K562 (cell line): Measurements from ENCODE around the gene NELL1. TPM values are rescaled to one million over a fixed set of nuclear protein-coding genes. Genes with fewer than 3 reads are reported as not detected.

ENCODE experiments used
- DDX20 ChIP-seq: fragments of 450-650 bp; IDR thresholded peaks from 2 replicates; pipeline ENCODE4 v1.6.1; 2016; ENCODE audit warnings: missing genetic modification characterization, low read depth, mild to moderate bottlenecking, missing compliant biosample characterization, moderate library complexity
- IFI16 ChIP-seq: fragments of 250-450 bp; sonication (Bioruptor Pico); IDR thresholded peaks from 2 replicates; pipeline ENCODE4 v2.1.2; 2022; ENCODE audit warnings: mild to moderate bottlenecking, inconsistent platforms
- JUND ChIP-seq, 2 experiments: IDR thresholded peaks; 2 replicates in 1 of 2; 3 replicates in 1 of 2; pipeline ENCODE4 v1.6.1; 2011; ENCODE audit warnings: borderline replicate concordance in 2 of 2, low read depth in 2 of 2, low read length in 2 of 2, improper control_type of control experiment in 1 of 2, missing biosample characterization in 1 of 2, missing genetic modification characterization in 1 of 2, missing genetic modification reagents in 1 of 2
- KLF6 ChIP-seq: fragments of 250-450 bp; sonication (Bioruptor Pico); IDR thresholded peaks from 2 replicates; pipeline ENCODE4 v1.4.0; 2020; ENCODE audit warnings: mild to moderate bottlenecking, moderate library complexity, borderline replicate concordance
- MTA1 ChIP-seq: fragments of 450-650 bp; IDR thresholded peaks from 2 replicates; pipeline ENCODE4 v1.6.1; 2017; ENCODE audit warnings: borderline replicate concordance
- NUFIP1 ChIP-seq: fragments of 450-650 bp; IDR thresholded peaks from 2 replicates; pipeline ENCODE4 v1.6.1; 2018; ENCODE audit not compliant: partially characterized antibody
- PCBP2 ChIP-seq: fragments of 200-400 bp; formaldehyde crosslinking; IDR thresholded peaks from 2 replicates; pipeline ENCODE4 v1.6.1; 2018; ENCODE audit warnings: low read length, low read depth, mild to moderate bottlenecking, moderate library complexity; ENCODE audit not compliant: poor library complexity, severe bottlenecking
- ZNF586 ChIP-seq: fragments of 450-650 bp; formaldehyde crosslinking; conservative IDR thresholded peaks from 2 replicates; pipeline ENCODE4 v1.4.0; 2020; ENCODE audit warnings: mild to moderate bottlenecking, moderate library complexity
- polyA plus RNA-seq, 8 experiments: library from polyadenylated mRNA; depleted of rRNA in 4 of 8; stranded (reverse) in 5 of 8; unstranded in 3 of 8; fragments of >200 nt; fragmentation: Nextera tagmentation in 2 of 8; fragmentation: Illumina TruSeq in 1 of 8; extraction: Ambion mirVana in 2 of 8; extraction: Trizol in 1 of 8; gene quantifications; 2 replicates each; pipeline versions ENCODE4 v1.2.1 to v1.2.3, GENCODE V29; 2011 to 2014; ENCODE audit warnings: inconsistent platforms in 1 of 8, missing spikeins in 1 of 8
- total RNA-seq, 7 experiments: library from RNA; depleted of rRNA in 6 of 7; stranded (reverse); fragments of >200 nt in 6 of 7; fragmentation: Illumina TruSeq in 2 of 7; extraction: Trizol in 2 of 7; gene quantifications; 2 replicates each; pipeline versions ENCODE4 v1.2.1 to v1.2.3, GENCODE V29; 2011 to 2021; ENCODE audit warnings: low replicate concordance in 1 of 7
- TF ChIP-seq, protein P1 (sequence below): IDR thresholded peaks from 2 replicates; pipeline ENCODE4 v1.6.1; 2016; ENCODE audit warnings: missing genetic modification characterization, missing compliant biosample characterization
- TF ChIP-seq, protein P2 (sequence below): sonication (generic); formaldehyde crosslinking; IDR thresholded peaks from 2 replicates; pipeline ENCODE4 v1.8.1; 2022; ENCODE audit warnings: missing genetic modification reagents
- TF ChIP-seq, protein P3 (sequence below): fragments of 450-650 bp; IDR thresholded peaks from 2 replicates; pipeline ENCODE4 v1.6.1; 2016; ENCODE audit warnings: low read depth, mild to moderate bottlenecking, moderate library complexity

Gene NELL1
- total and polyA plus RNA-seq, 9 of the 15 experiments (the other 6 are each of a cell fraction or from before 2014, with no cell fraction given) = not detected

DNA sequence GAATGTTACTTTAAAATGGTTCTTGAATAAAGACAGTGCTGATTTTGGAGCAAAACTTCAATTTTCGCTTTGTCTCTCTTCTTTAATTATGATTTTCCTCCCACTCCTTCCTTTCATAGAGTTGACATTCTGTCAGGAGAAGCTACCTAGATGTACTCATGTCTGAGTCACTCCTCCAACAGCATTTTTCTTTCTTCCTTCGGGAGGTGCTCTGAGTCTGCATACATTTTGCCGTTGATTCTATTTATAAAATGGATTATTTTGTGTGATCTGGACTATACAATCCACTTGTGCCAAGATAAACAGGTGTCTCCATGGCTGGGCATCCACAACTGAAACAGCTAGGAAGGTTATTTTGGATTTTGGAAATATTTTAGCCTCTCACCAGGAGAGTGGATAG, 935.2 kb downstream of the NELL1 start (continued):
- TF ChIP-seq DDX20 (tag) (no peak), IFI16 (CRISPR knock-in tag) (no peak), ZNF586 (no peak), KLF6 (CRISPR knock-in tag) (no peak), PCBP2 (no peak), NUFIP1 (no peak), MTA1 (no peak), JUND (IDR thresholded peaks at IDR 0.05; ENCODE audit: borderline replicate concordance, low read depth, low read length) (no peak), JUND (tag; IDR thresholded peaks at IDR 0.05; ENCODE audit: borderline replicate concordance, low read depth, low read length) (no peak)
- TF ChIP-seq, protein P1, sequence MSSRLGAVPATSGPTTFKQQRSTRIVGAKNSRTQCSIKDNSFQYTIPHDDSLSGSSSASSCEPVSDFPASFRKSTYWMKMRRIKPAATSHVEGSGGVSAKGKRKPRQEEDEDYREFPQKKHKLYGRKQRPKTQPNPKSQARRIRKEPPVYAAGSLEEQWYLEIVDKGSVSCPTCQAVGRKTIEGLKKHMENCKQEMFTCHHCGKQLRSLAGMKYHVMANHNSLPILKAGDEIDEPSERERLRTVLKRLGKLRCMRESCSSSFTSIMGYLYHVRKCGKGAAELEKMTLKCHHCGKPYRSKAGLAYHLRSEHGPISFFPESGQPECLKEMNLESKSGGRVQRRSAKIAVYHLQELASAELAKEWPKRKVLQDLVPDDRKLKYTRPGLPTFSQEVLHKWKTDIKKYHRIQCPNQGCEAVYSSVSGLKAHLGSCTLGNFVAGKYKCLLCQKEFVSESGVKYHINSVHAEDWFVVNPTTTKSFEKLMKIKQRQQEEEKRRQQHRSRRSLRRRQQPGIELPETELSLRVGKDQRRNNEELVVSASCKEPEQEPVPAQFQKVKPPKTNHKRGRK (tag) = no peak
- TF ChIP-seq, protein P2, sequence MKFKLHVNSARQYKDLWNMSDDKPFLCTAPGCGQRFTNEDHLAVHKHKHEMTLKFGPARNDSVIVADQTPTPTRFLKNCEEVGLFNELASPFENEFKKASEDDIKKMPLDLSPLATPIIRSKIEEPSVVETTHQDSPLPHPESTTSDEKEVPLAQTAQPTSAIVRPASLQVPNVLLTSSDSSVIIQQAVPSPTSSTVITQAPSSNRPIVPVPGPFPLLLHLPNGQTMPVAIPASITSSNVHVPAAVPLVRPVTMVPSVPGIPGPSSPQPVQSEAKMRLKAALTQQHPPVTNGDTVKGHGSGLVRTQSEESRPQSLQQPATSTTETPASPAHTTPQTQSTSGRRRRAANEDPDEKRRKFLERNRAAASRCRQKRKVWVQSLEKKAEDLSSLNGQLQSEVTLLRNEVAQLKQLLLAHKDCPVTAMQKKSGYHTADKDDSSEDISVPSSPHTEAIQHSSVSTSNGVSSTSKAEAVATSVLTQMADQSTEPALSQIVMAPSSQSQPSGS (CRISPR knock-in tag) = no peak
- TF ChIP-seq, protein P3, sequence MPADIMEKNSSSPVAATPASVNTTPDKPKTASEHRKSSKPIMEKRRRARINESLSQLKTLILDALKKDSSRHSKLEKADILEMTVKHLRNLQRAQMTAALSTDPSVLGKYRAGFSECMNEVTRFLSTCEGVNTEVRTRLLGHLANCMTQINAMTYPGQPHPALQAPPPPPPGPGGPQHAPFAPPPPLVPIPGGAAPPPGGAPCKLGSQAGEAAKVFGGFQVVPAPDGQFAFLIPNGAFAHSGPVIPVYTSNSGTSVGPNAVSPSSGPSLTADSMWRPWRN = no peak
